H1 (cell line): ENCODE measurements around the gene C2CD4C.

ENCODE experiments used
- CTCF ChIP-seq, 3 experiments: IDR thresholded peaks; 1 replicate in 2 of 3; 2 replicates in 1 of 3; pipeline versions ENCODE4 v1.5.1 to v1.6.1; 2011; ENCODE audit warnings: low read length in 3 of 3, mild to moderate bottlenecking in 3 of 3, inconsistent platforms in 2 of 3, low read depth in 1 of 3, moderate library complexity in 1 of 3; ENCODE audit not compliant: insufficient read depth in 1 of 3; ENCODE audit errors: control extremely low read depth in 1 of 3
- POLR2AphosphoS5 ChIP-seq: IDR thresholded peaks from 2 replicates; pipeline ENCODE4 v1.6.1; 2011; ENCODE audit warnings: low read depth, low read length

- TF ChIP-seq CTCF (IDR thresholded peaks at IDR 0.05; ENCODE audit: control extremely low read depth in 1 of 3, insufficient read depth in 1 of 3, low read depth in 1 of 3, low read length in 3 of 3) (no peak), POLR2AphosphoS5 (no peak)
Observed at GRCh38 chr19:388691-389090, 20.3 kb downstream of the C2CD4C start.
